Adrenal gland (tissue), 12 donors: ENCODE results near the gene MTM1. TPM values are rescaled to one million over a fixed set of nuclear protein-coding genes. Genes with fewer than 3 reads are reported as not detected.

Experiments
- DNase-seq, 7 donors: peaks; one replicate each; pipeline ENCODE4 v3.0.0-alpha.2; 2019 to 2020
- H3K27ac ChIP-seq, 5 donors: fragments of 200-600 bp; sonication (generic) in 4 of 5; 1 replicate in 3 of 5; 2 replicates in 2 of 5; pipeline versions ENCODE4 v1.5.1 to v1.8.0; 2016 to 2020; ENCODE audit warnings: mild to moderate bottlenecking in 1 of 5
- H3K27me3 ChIP-seq: fragments of 200-600 bp; 2 replicates; pipeline ENCODE4 v1.8.0; 2021
- H3K36me3 ChIP-seq, 2 donors: fragments of 200-600 bp; replicated peaks in 1 of 2; 1 replicate in 1 of 2; 2 replicates in 1 of 2; pipeline versions ENCODE4 v1.5.1 to v1.8.0; 2018 to 2022
- H3K4me1 ChIP-seq, 2 donors: fragments of 200-600 bp; replicated peaks in 1 of 2; 1 replicate in 1 of 2; 2 replicates in 1 of 2; pipeline versions ENCODE4 v1.5.1 to v1.8.0; 2018 to 2021
- H3K4me3 ChIP-seq, 4 donors: fragments of 200-600 bp; sonication (generic) in 3 of 4; one replicate each; pipeline ENCODE4 v1.5.1; 2016 to 2018
- H3K9me3 ChIP-seq, 3 donors: fragments of 200-600 bp; sonication (generic) in 1 of 3; replicated peaks in 1 of 3; 1 replicate in 2 of 3; 2 replicates in 1 of 3; pipeline versions ENCODE4 v1.5.1 to v1.8.0; 2016 to 2021
- POLR2A ChIP-seq, 2 donors: fragments of 450-650 bp; IDR thresholded peaks; one replicate each; pipeline ENCODE4 v1.6.1; 2017; ENCODE audit warnings: antibody characterized with exemption in 2 of 2, mild to moderate bottlenecking in 2 of 2, moderate library complexity in 1 of 2
- WGBS, 4 donors: extraction: QIAGEN DNeasy Blood & Tissue Kit in 2 of 4; methylation state at CpG; one replicate each; pipeline versions ENCODE4 v1.1.5 to v1.1.7; 2013 to 2017; 5-methylcytosine and 5-hydroxymethylcytosine counted together
- intact Hi-C, 2 donors: fragments of 100-400 bp; cut with DNase I; formaldehyde crosslinking; loops; one replicate each; pipeline versions ENCODE4 v1.14.1 to v1.15.0; 2022 to 2023
- polyA plus RNA-seq, 3 donors: library from polyadenylated mRNA; stranded (reverse); fragments of 200-250 nt in 2 of 3; fragments of 350-450 nt in 1 of 3; fragmentation: Illumina TruSeq in 1 of 3; extraction: RNeasy Lipid Tissue Mini Kit (QIAGEN cat#74804) in 1 of 3; gene quantifications; one replicate each; pipeline ENCODE4 v1.2.3, GENCODE V29; 2013 to 2014
- total RNA-seq, 9 donors: library from RNA; depleted of rRNA in 4 of 9; stranded (reverse); fragments of >200 nt in 4 of 9; fragments of 120-200 nt in 1 of 9; fragmentation: NEBNext Ultra II Directional in 1 of 9; extraction: Animal tissue kit (Norgen Biotek cat#: 25700) in 1 of 9; gene quantifications; one replicate each; pipeline versions ENCODE4 v1.1.0 to v1.2.4, GENCODE V29; 2013 to 2023
- TF ChIP-seq, protein P1 (sequence below), 6 experiments: fragments of 450-650 bp in 4 of 6; fragments of 200-600 bp in 2 of 6; sonication (generic) in 1 of 6; IDR thresholded peaks; 1 replicate in 5 of 6; 2 replicates in 1 of 6; pipeline versions ENCODE4 v1.5.1 to v1.8.0; 2016 to 2021; ENCODE audit warnings: antibody characterized with exemption in 6 of 6, mild to moderate bottlenecking in 2 of 6, moderate library complexity in 1 of 6
- donor health status: healthy with polysubstance abuse.
- donor health status: Bipolar disorder and iron deficiency.
- donor health status: DM: yes; HTN: yes; CAD: no.
- donor health status: DM: no; HTN: no; CAD: no.
- donor health status: DM: no; HTN: no; CAD: no.
- donor health status: DM: yes; HTN: yes; CAD: no.

MTM1 gene
- total and polyA plus RNA-seq, 12 donors: 4.1 to 31.4 (median 24.9) TPM

DNA sequence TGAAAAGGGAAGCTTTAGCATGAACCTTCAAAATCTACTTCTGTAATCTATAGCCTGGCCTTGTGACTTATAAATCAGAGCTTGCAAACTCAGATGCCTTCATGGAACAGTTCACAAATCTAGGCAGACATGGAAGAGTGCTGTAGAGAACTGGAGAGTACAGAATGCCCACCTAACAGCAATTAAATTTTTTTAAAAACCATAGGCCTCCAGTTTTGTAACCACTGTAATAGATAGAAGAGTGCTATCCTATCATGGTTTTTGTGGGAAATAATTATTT is 135.2 kb downstream of the MTM1 start:
- Histone ChIP-seq H3K27me3 (no peaks in the 10 kb centered on the region), H3K27ac (no peak overlapping the region), H3K36me3 (no peaks in the 10 kb centered on the region), H3K9me3 (no peaks in the 10 kb centered on the region), H3K4me3 (no peak overlapping the region), H3K4me1 (no peaks in the 10 kb centered on the region)
- TF ChIP-seq, protein P1, sequence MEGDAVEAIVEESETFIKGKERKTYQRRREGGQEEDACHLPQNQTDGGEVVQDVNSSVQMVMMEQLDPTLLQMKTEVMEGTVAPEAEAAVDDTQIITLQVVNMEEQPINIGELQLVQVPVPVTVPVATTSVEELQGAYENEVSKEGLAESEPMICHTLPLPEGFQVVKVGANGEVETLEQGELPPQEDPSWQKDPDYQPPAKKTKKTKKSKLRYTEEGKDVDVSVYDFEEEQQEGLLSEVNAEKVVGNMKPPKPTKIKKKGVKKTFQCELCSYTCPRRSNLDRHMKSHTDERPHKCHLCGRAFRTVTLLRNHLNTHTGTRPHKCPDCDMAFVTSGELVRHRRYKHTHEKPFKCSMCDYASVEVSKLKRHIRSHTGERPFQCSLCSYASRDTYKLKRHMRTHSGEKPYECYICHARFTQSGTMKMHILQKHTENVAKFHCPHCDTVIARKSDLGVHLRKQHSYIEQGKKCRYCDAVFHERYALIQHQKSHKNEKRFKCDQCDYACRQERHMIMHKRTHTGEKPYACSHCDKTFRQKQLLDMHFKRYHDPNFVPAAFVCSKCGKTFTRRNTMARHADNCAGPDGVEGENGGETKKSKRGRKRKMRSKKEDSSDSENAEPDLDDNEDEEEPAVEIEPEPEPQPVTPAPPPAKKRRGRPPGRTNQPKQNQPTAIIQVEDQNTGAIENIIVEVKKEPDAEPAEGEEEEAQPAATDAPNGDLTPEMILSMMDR (IDR thresholded peaks at IDR 0.05): no peak
- TF ChIP-seq POLR2A (IDR thresholded peaks at IDR 0.05): no peak
- intact Hi-C loops: no loop called here
- no peak for DNase-seq

DNA sequence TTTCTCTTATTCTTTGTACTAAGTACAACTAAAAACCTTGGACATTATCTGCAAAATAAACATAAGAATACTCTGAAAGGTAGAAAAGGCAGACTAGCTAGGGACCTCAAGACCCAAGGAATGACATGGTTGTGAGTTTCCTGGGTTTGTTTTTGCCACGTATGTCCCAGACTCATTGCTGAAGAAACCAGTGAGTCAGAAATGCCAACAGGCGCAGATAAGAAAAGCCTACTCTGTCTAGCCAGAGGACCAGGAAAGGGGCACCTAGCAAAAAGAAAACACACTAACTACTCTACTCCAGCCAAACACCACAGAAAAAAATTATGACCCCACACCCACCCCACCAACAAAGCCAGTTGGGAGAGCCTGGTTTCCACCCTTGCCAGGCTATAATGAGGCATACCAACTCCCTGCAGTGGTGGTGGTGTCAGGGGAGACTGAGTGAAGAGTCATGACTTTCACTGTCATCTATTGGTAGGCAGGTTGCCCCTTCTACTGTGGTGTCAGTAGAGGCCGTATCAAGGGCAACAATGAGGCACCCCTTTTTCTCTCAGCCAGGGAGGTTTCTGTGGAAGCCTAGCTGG is 135.7 kb downstream of the MTM1 start:
- no peak overlapping the region for H3K4me3 ChIP-seq
- WGBS, 4 donors: 52 to 80% (median 73%) methylated on average over 2 to 3 of the region's 3 CpGs
- H3K36me3 ChIP-seq: no peaks in the 10 kb centered on the region
- TF ChIP-seq POLR2A (IDR thresholded peaks at IDR 0.05): no peak
- TF ChIP-seq, protein P1 (IDR thresholded peaks at IDR 0.05): no peak
- intact Hi-C loops: no loop called here
- H3K9me3 ChIP-seq: no peaks in the 10 kb centered on the region
- H3K27me3 ChIP-seq: no peaks in the 10 kb centered on the region
- H3K4me1 ChIP-seq: no peaks in the 10 kb centered on the region
- DNase-seq: peak in 2 of 7 donors; percentile 19 to 37
- no peak overlapping the region for H3K27ac ChIP-seq

DNA sequence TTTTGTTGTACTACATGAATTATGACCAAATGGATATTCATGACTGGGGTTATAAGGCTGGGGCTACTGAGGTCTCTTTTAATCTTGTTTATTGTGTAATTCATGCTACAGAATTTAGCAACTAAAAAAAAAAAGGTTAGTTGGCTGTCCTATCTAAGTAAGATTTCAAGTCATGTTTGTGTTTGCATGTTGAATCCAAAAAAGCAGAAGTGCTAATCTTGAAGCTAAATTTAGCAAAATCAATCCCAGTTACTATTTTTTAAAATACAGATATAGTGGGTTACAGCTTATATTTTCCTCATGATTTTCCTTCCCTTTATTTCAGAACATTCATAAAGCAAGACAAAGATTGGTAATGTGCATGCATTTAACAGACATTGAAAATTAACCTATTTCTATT is 144.2 kb downstream of the MTM1 start:
- intact Hi-C loops: no loop called here
- Histone ChIP-seq H3K4me1 (peaks cover 3 to 8% of the 10 kb centered on the region in 2 donors), H3K27ac (no peak overlapping the region), H3K27me3 (no peaks in the 10 kb centered on the region), H3K9me3 (no peaks in the 10 kb centered on the region), H3K36me3 (no peaks in the 10 kb centered on the region), H3K4me3 (no peak overlapping the region)
- TF ChIP-seq, protein P1 (IDR thresholded peaks at IDR 0.05): no peak
- no peak for TF ChIP-seq POLR2A (IDR thresholded peaks at IDR 0.05)
- DNase-seq: no peak

DNA sequence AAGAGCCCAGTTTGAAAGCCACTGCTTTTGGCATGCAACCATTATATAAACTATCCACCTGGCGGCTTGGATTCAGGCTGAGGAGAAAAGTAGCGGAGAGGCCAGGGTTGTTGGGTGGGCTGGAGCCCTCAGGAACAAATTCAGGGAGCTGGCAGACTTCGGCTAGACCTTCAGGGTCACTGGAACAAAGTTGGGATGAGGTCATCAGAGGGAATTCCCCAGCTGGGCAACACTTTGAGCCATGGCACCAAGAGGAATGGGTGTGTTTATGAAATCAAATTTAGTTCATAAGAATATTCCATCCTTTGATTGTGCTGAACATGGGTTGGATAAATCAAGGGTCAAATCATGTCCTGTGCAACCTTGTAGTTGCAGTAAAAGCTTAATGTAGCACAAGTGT is 146.8 kb downstream of the MTM1 start:
- Histone ChIP-seq H3K4me1 (peaks cover 3 to 8% of the 10 kb centered on the region in 2 donors), H3K36me3 (no peaks in the 10 kb centered on the region), H3K4me3 (no peak overlapping the region), H3K27me3 (no peaks in the 10 kb centered on the region), H3K27ac (no peak overlapping the region), H3K9me3 (no peaks in the 10 kb centered on the region)
- peak in 1 of 7 donors; percentile 16 for DNase-seq
- TF ChIP-seq, protein P1 (IDR thresholded peaks at IDR 0.05): no peak
- TF ChIP-seq POLR2A (IDR thresholded peaks at IDR 0.05): no peak
- WGBS, 4 donors: 55 to 75% (median 70%) methylated on average over 3 of the region's 3 CpGs
- intact Hi-C loops: loop anchor here in 1 of 2 donors (5.0 kb wide), 1 partner anchor 208 kb away; no protein-coding TSS in a partner anchor
